KMS-11 (cell line): Measurements from ENCODE around the gene MARCKSL1.

Experiments
- H2AFZ ChIP-seq: fragments of 200-600 bp; sonication (generic); 2 replicates; pipeline ENCODE4 v1.6.1; 2016; ENCODE audit warnings: antibody characterized with exemption, mixed run types, low read depth
- H3K27ac ChIP-seq: fragments of 200-600 bp; sonication (generic); 2 replicates; pipeline ENCODE4 v1.6.1; 2016; ENCODE audit warnings: mild to moderate bottlenecking, mixed run types
- H3K27me3 ChIP-seq: fragments of 200-600 bp; sonication (generic); 2 replicates; pipeline ENCODE4 v1.6.1; 2017; ENCODE audit warnings: mild to moderate bottlenecking, low read depth, mixed run types, moderate library complexity; ENCODE audit not compliant: insufficient read depth
- H3K36me3 ChIP-seq: fragments of 200-600 bp; sonication (generic); 2 replicates; pipeline ENCODE4 v1.6.1; 2017; ENCODE audit warnings: mild to moderate bottlenecking, mixed run types; ENCODE audit not compliant: insufficient read depth
- H3K4me1 ChIP-seq: fragments of 200-600 bp; sonication (generic); 2 replicates; pipeline ENCODE4 v1.6.1; 2016; ENCODE audit warnings: mild to moderate bottlenecking, low read depth, mixed run types; ENCODE audit not compliant: poor library complexity, severe bottlenecking
- H3K4me2 ChIP-seq: fragments of 200-600 bp; sonication (generic); 2 replicates; pipeline ENCODE4 v1.7.0; 2016; ENCODE audit warnings: mild to moderate bottlenecking, mixed run types
- H3K4me3 ChIP-seq: fragments of 200-600 bp; sonication (generic); IDR thresholded peaks from 2 replicates; pipeline ENCODE4 v1.6.1; 2017; ENCODE audit warnings: low read depth, low read length, mixed read lengths; ENCODE audit not compliant: insufficient read depth
- H3K79me2 ChIP-seq: fragments of 200-600 bp; sonication (generic); 2 replicates; pipeline ENCODE4 v1.6.1; 2016; ENCODE audit warnings: low read depth, mixed run types; ENCODE audit not compliant: insufficient read depth
- H3K9ac ChIP-seq: fragments of 200-600 bp; sonication (generic); 2 replicates; pipeline ENCODE4 v1.6.1; 2016; ENCODE audit warnings: mild to moderate bottlenecking, mixed run types
- H4K20me1 ChIP-seq: fragments of 200-600 bp; sonication (generic); 2 replicates; pipeline ENCODE4 v1.6.1; 2016; ENCODE audit warnings: mild to moderate bottlenecking, mixed run types; ENCODE audit not compliant: insufficient read depth
- TF ChIP-seq, protein P1 (sequence below): fragments of 200-600 bp; sonication (generic); conservative IDR thresholded peaks from 2 replicates; pipeline ENCODE4 v1.6.1; 2017; ENCODE audit warnings: low read depth, mild to moderate bottlenecking, antibody characterized with exemption, low read length, moderate library complexity, mixed read lengths

Gene MARCKSL1

DNA sequence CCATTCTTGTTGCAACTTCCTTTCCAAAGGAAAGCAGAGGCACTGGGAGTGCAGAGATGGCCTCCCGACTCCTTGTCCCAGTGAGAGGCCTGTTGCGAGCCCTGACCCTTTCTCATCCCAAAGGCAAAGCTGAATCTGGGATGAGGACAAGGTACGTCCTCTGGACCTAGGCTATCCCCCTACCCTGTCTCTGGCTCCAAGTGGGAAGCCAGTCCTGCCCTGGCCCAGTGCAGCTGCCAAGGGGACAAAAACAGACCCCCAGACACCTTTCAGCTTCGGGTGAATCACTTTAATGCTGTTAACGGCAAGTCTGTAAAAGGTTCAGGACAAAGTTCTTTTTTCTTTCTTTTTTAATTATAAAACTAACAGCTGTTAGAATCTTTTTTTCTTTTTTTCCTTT is 28.8 kb upstream of the MARCKSL1 start:
- Histone ChIP-seq H3K9ac (no peak overlapping the region), H3K36me3 (no peaks in the 10 kb centered on the region), H3K27ac (no peak overlapping the region), H2AFZ (no peak overlapping the region), H4K20me1 (no peaks in the 10 kb centered on the region), H3K4me2 (no peak overlapping the region), H3K79me2 (no peaks in the 10 kb centered on the region), H3K4me1 (no peaks in the 10 kb centered on the region), H3K4me3 (no peak overlapping the region), H3K27me3 (no peaks in the 10 kb centered on the region)
- TF ChIP-seq, protein P1, sequence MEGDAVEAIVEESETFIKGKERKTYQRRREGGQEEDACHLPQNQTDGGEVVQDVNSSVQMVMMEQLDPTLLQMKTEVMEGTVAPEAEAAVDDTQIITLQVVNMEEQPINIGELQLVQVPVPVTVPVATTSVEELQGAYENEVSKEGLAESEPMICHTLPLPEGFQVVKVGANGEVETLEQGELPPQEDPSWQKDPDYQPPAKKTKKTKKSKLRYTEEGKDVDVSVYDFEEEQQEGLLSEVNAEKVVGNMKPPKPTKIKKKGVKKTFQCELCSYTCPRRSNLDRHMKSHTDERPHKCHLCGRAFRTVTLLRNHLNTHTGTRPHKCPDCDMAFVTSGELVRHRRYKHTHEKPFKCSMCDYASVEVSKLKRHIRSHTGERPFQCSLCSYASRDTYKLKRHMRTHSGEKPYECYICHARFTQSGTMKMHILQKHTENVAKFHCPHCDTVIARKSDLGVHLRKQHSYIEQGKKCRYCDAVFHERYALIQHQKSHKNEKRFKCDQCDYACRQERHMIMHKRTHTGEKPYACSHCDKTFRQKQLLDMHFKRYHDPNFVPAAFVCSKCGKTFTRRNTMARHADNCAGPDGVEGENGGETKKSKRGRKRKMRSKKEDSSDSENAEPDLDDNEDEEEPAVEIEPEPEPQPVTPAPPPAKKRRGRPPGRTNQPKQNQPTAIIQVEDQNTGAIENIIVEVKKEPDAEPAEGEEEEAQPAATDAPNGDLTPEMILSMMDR = no peak

DNA sequence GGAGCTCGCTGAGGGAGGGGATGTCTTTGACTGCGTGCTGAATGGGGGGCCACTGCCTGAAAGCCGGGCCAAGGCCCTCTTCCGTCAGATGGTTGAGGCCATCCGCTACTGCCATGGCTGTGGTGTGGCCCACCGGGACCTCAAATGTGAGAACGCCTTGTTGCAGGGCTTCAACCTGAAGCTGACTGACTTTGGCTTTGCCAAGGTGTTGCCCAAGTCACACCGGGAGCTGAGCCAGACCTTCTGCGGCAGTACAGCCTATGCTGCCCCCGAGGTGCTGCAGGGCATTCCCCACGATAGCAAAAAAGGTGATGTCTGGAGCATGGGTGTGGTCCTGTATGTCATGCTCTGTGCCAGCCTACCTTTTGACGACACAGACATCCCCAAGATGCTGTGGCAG is 27.7 kb upstream of the MARCKSL1 start:
- TF ChIP-seq, protein P1 = no peak
- Histone ChIP-seq H3K4me3 (no peak overlapping the region), H3K4me1 (no peaks in the 10 kb centered on the region), H3K9ac (no peak overlapping the region), H3K4me2 (no peak overlapping the region), H4K20me1 (no peaks in the 10 kb centered on the region), H3K36me3 (no peaks in the 10 kb centered on the region), H3K27me3 (no peaks in the 10 kb centered on the region), H3K27ac (no peak overlapping the region), H2AFZ (no peak overlapping the region), H3K79me2 (no peaks in the 10 kb centered on the region)

DNA sequence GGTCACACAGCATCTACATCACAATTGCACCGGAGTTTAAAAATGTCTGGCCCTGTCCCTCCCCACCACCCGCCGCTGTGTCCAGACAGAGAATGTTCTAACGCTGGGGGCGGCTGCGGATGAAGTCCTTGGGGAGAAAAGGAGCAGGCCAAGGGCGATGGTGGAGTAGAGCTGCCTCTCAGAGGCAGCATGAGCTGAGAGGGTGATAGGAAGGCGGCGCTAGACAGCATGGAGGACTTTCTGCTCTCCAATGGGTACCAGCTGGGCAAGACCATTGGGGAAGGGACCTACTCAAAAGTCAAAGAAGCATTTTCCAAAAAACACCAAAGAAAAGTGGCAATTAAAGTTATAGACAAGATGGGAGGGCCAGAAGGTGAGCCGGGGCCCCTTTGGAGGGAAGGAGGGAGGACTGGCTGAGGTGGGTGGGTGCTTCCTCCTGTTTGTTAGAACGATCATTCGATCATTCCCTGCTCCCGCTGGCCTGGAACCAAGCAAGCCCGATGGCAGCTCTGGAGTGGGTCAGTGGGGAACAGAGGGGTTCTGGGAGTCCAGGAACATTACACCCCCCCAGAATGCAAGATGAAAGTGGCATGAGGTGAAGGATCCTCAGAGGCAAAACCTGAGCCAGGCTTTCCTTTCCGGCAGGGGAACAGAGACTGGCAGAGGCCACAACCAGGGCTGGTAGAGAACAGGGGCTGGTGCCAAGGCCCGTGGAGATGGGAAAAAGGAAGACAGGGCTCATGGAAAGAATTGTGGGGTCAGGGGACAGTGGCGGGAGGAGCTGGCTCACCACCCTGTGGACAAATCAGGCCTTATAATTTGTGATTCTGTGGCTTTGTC is 26.7 kb upstream of the MARCKSL1 start, which contains the start of the genes FAM229A and TSSK3:
Gene FAM229A (minus strand): TSS at position 12 of the 840 bp plus-strand sequence. CDS start 394 bp downstream, outside the sequence.
Gene TSSK3 (plus strand): TSS at position 66 of the 840 bp plus-strand sequence. CDS start 163 bp downstream, at position 229.
- Histone ChIP-seq H3K27ac (no peak within 1 kb of the TSS), H3K4me1 (no peaks in the 10 kb centered on the region), H3K36me3 (no peaks in the 10 kb centered on the region), H2AFZ (no peak within 1 kb of the TSS), H3K79me2 (no peaks in the 10 kb centered on the region), H3K27me3 (no peaks in the 10 kb centered on the region), H4K20me1 (no peaks in the 10 kb centered on the region), H3K4me2 (no peak within 1 kb of the TSS), H3K9ac (no peak within 1 kb of the TSS), H3K4me3 (no peak within 1 kb of the TSS)
- TF ChIP-seq, protein P1 = no peak

- Histone ChIP-seq H3K4me1 (no peaks in the 10 kb centered on the region), H3K4me3 (no peak overlapping the region), H3K36me3 (no peaks in the 10 kb centered on the region), H3K4me2 (no peak overlapping the region), H3K27me3 (no peaks in the 10 kb centered on the region), H3K9ac (no peak overlapping the region), H3K27ac (no peak overlapping the region), H3K79me2 (no peaks in the 10 kb centered on the region), H2AFZ (no peak overlapping the region), H4K20me1 (no peaks in the 10 kb centered on the region)
- TF ChIP-seq, protein P1 = no peak
Observed at GRCh38 chr1:32361674-32362473, 25.8 kb upstream of the MARCKSL1 start.
